Left lung (tissue), 10 donors: ENCODE measurements around the gene PBX1. TPM values are rescaled to one million over a fixed set of nuclear protein-coding genes. Genes with fewer than 3 reads are reported as not detected.

ENCODE experiments used
- ATAC-seq: fragments of 200-7000 bp; cut with Tn5 transposase; one replicate; pipeline ENCODE4 v1.9.1; 2020; ENCODE audit warnings: moderate library complexity
- DNase-seq, 4 donors: peaks; one replicate each; pipeline ENCODE4 v3.0.0-alpha.2; 2013 to 2020
- H3K27ac ChIP-seq, 2 donors: fragments of 200-600 bp; sonication (generic) in 1 of 2; one replicate each; pipeline versions ENCODE4 v1.5.0 to v1.8.0; 2020 to 2021
- H3K27me3 ChIP-seq, 2 donors: fragments of 200-600 bp; sonication (generic) in 1 of 2; one replicate each; pipeline versions ENCODE4 v1.5.0 to v1.8.0; 2020 to 2021
- H3K36me3 ChIP-seq, 2 donors: fragments of 200-600 bp; sonication (generic) in 1 of 2; one replicate each; pipeline versions ENCODE4 v1.5.0 to v1.8.0; 2020 to 2021
- H3K4me1 ChIP-seq, 2 donors: fragments of 200-600 bp; one replicate each; pipeline ENCODE4 v1.8.0; 2021
- H3K4me3 ChIP-seq, 2 donors: fragments of 200-600 bp; sonication (generic) in 1 of 2; one replicate each; pipeline versions ENCODE4 v1.5.0 to v1.8.0; 2020 to 2021; ENCODE audit warnings: mild to moderate bottlenecking in 1 of 2
- H3K9me3 ChIP-seq, 2 donors: fragments of 200-600 bp; sonication (generic) in 1 of 2; one replicate each; pipeline versions ENCODE4 v1.5.0 to v1.8.0; 2020 to 2021
- CTCF ChIP-seq, 2 donors: fragments of 200-600 bp; sonication (generic) in 1 of 2; IDR thresholded peaks; one replicate each; pipeline versions ENCODE4 v1.5.0 to v1.8.0; 2021; ENCODE audit warnings: antibody characterized with exemption in 2 of 2
- intact Hi-C, 2 donors: fragments of 100-400 bp; cut with DNase I; formaldehyde crosslinking; loops; one replicate each; pipeline versions ENCODE4 v1.11.2 to v1.14.2; 2022
- polyA plus RNA-seq, 6 donors: library from polyadenylated mRNA; unstranded; fragments of 120-200 nt; gene quantifications; one replicate each; pipeline ENCODE4 v1.2.1, GENCODE V29; 2013; ENCODE audit not compliant: insufficient read length in 6 of 6
- total RNA-seq, 2 donors: library from RNA; stranded (reverse); fragmentation: NEBNext Ultra II Directional; extraction: Animal tissue kit (Norgen Biotek cat#: 25700); gene quantifications; one replicate each; pipeline ENCODE4 v1.2.1, GENCODE V29; 2021
- donor health status: DM: no; HTN: yes; CAD: no.
- donor health status: DM: no; HTN: no; CAD: no.

The PBX1 gene
- total and polyA plus RNA-seq, 8 donors: 44.5 to 133 (median 127) TPM

- Histone ChIP-seq H3K36me3 (no peaks in the 10 kb centered on the region), H3K9me3 (no peaks in the 10 kb centered on the region), H3K27me3 (no peaks in the 10 kb centered on the region), H3K27ac (no peak overlapping the region), H3K4me3 (no peak overlapping the region), H3K4me1 (peaks cover 0 to 3% of the 10 kb centered on the region in 2 donors)
- DNase-seq (no peak), ATAC-seq (no peak)
- intact Hi-C loops: no loop called here
- no peak for TF ChIP-seq CTCF (IDR thresholded peaks at IDR 0.05)
Observed at GRCh38 chr1:164638492-164639202, 79.7 kb downstream of the PBX1 start.

- no peak for TF ChIP-seq CTCF (IDR thresholded peaks at IDR 0.05)
- Histone ChIP-seq H3K4me3 (no peak overlapping the region), H3K9me3 (no peaks in the 10 kb centered on the region), H3K27me3 (no peaks in the 10 kb centered on the region), H3K27ac (no peak overlapping the region), H3K36me3 (no peaks in the 10 kb centered on the region), H3K4me1 (peaks cover 0 to 3% of the 10 kb centered on the region in 2 donors)
- ATAC-seq (no peak), DNase-seq (no peak)
- intact Hi-C loops: no loop called here
Observed at GRCh38 chr1:164640686-164641352, 81.8 kb downstream of the PBX1 start.

- H3K27ac ChIP-seq: no peak overlapping the region
- no peaks in the 10 kb centered on the region for H3K36me3 ChIP-seq
- no peaks in the 10 kb centered on the region for H3K9me3 ChIP-seq
- DNase-seq: no peak
- H3K27me3 ChIP-seq: no peaks in the 10 kb centered on the region
- H3K4me3 ChIP-seq: no peak overlapping the region
- no peak for ATAC-seq
- intact Hi-C loops: no loop called here
- H3K4me1 ChIP-seq: peaks cover 0 to 3% of the 10 kb centered on the region in 2 donors
- TF ChIP-seq CTCF (IDR thresholded peaks at IDR 0.05): no peak
Observed at GRCh38 chr1:164641353-164641730, 82.4 kb downstream of the PBX1 start.

- no peak overlapping the region for H3K4me3 ChIP-seq
- no peaks in the 10 kb centered on the region for H3K36me3 ChIP-seq
- TF ChIP-seq CTCF (IDR thresholded peaks at IDR 0.05): no peak
- no peak overlapping the region for H3K27ac ChIP-seq
- ATAC-seq: no peak
- no peaks in the 10 kb centered on the region for H3K27me3 ChIP-seq
- no peak for DNase-seq
- H3K4me1 ChIP-seq: peaks cover 0 to 3% of the 10 kb centered on the region in 2 donors
- no peaks in the 10 kb centered on the region for H3K9me3 ChIP-seq
- intact Hi-C loops: no loop called here
Observed at GRCh38 chr1:164643018-164643417, 84.0 kb downstream of the PBX1 start.

- DNase-seq (no peak), ATAC-seq (no peak)
- peaks cover 0 to 3% of the 10 kb centered on the region in 2 donors for H3K4me1 ChIP-seq
- no peaks in the 10 kb centered on the region for H3K9me3 ChIP-seq
- no peak overlapping the region for H3K27ac ChIP-seq
- intact Hi-C loops: no loop called here
- no peaks in the 10 kb centered on the region for H3K27me3 ChIP-seq
- H3K4me3 ChIP-seq: no peak overlapping the region
- no peak for TF ChIP-seq CTCF (IDR thresholded peaks at IDR 0.05)
- no peaks in the 10 kb centered on the region for H3K36me3 ChIP-seq
Observed at GRCh38 chr1:164644268-164644667, 85.3 kb downstream of the PBX1 start.
